ENCODE data around the gene ELMO1. TPM values are rescaled to one million over a fixed set of nuclear protein-coding genes. Genes with fewer than 3 reads are reported as not detected.

ELMO1 gene
- total RNA-seq, 1 experiment from 2014 or later: 7.8 TPM

DNA sequence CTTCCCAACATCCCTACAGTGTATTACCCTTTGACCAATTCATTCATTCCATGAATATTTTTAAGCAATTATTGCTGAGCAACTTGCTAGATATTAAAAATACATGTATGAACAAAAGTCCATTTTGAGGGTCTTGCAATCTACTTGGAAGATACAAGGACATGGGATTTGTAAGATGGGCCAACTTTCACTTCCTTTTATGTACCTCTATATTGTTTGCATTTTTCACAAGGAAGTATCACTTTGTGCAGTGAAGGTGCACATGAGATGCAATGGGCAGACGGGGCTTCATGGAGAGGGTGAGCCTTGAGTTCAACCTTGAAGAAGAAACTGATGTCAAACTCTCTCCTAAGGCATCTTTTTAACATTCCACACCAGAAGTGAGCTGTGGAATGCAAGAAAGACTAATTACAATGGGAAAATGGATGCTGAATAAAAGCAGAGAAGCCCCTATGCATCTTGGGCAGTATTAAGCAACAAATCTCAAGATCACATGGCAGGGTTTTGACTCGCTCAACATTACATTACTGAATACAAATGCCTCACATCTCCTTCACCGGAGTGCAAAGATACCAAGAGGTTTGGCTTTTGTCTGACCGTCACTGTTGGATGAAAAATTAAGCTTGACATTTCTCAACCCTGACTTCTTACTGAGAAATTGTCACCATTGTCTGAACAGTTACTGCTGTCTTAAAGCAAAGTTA lies 341.5 kb downstream of the ELMO1 start:
- H3K27ac ChIP-seq (ENCODE audit: insufficient read length, low read depth, low read length): no peak overlapping the region
- H2AFZ ChIP-seq (ENCODE audit: low read length): no peak overlapping the region
- H2AK5ac ChIP-seq (ENCODE audit: insufficient read length, low read length): no peak overlapping the region
- H3K23ac ChIP-seq (ENCODE audit: insufficient read length, low read depth, low read length): no peak overlapping the region
- no peak overlapping the region for H2BK20ac ChIP-seq (ENCODE audit: low read depth, low read length, poor library complexity, severe bottlenecking)
- no peak overlapping the region for H3K4ac ChIP-seq (ENCODE audit: low read depth, low read length)
- no peaks in the 10 kb centered on the region for H3K23me2 ChIP-seq (ENCODE audit: insufficient read length, low read depth, low read length, poor library complexity, severe bottlenecking)
- no peaks in the 10 kb centered on the region for H3K79me2 ChIP-seq (ENCODE audit: insufficient read depth, low read length)
- H2BK15ac ChIP-seq (ENCODE audit: low read depth, low read length): no peak overlapping the region
- H3K9ac ChIP-seq (ENCODE audit: extremely low read depth, insufficient read length, low read length): no peak overlapping the region
- H2BK5ac ChIP-seq (ENCODE audit: insufficient read length, low read length): no peak overlapping the region
- H2BK120ac ChIP-seq (ENCODE audit: low read depth, low read length, poor library complexity, severe bottlenecking): no peak overlapping the region
- no peak overlapping the region for H3K14ac ChIP-seq (ENCODE audit: insufficient read depth, low read length)
- H3K56ac ChIP-seq (ENCODE audit: insufficient read length, low read depth, low read length): no peak overlapping the region
- H3K9me3 Mint-ChIP-seq: no peaks in the 10 kb centered on the region
- no peak overlapping the region for H2BK12ac ChIP-seq (ENCODE audit: insufficient read length, low read depth, low read length)
- peaks cover 8 to 21% of the 10 kb centered on the region in 2 experiments for H3K4me1 Mint-ChIP-seq
- H3K79me1 ChIP-seq (ENCODE audit: insufficient read depth, low read depth, low read length, poor library complexity, severe bottlenecking): no peaks in the 10 kb centered on the region
- H3K4me1 ChIP-seq (ENCODE audit: insufficient read depth, low read length): no peaks in the 10 kb centered on the region
- H3K36me3 Mint-ChIP-seq (ENCODE audit: insufficient read depth in 1 of 3, low read depth in 3 of 3): no peaks in the 10 kb centered on the region
- no peak for DNase-seq
- H3K4me2 ChIP-seq (ENCODE audit: insufficient read depth, insufficient read length, low read length): no peak overlapping the region
- H3K27me3 ChIP-seq (ENCODE audit: insufficient read depth, low read length): no peaks in the 10 kb centered on the region
- H4K91ac ChIP-seq (ENCODE audit: insufficient read length, low read depth, low read length): no peak overlapping the region
- H3K27me3 Mint-ChIP-seq (ENCODE audit: low read depth): no peaks in the 10 kb centered on the region
- TF ChIP-seq, protein P1, sequence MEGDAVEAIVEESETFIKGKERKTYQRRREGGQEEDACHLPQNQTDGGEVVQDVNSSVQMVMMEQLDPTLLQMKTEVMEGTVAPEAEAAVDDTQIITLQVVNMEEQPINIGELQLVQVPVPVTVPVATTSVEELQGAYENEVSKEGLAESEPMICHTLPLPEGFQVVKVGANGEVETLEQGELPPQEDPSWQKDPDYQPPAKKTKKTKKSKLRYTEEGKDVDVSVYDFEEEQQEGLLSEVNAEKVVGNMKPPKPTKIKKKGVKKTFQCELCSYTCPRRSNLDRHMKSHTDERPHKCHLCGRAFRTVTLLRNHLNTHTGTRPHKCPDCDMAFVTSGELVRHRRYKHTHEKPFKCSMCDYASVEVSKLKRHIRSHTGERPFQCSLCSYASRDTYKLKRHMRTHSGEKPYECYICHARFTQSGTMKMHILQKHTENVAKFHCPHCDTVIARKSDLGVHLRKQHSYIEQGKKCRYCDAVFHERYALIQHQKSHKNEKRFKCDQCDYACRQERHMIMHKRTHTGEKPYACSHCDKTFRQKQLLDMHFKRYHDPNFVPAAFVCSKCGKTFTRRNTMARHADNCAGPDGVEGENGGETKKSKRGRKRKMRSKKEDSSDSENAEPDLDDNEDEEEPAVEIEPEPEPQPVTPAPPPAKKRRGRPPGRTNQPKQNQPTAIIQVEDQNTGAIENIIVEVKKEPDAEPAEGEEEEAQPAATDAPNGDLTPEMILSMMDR (conservative IDR thresholded peaks at IDR 0.05): no peak
- no peak overlapping the region for H3K4me3 Mint-ChIP-seq
- H4K5ac ChIP-seq (ENCODE audit: insufficient read length, low read depth, low read length): no peak overlapping the region
- H3K9me3 ChIP-seq (ENCODE audit: control insufficient read depth, low read depth, low read length): no peaks in the 10 kb centered on the region
- no peak overlapping the region for H4K8ac ChIP-seq (replicated peaks; ENCODE audit: insufficient read length, low read depth, low read length)
- no peak overlapping the region for H3K27ac Mint-ChIP-seq
- no peak overlapping the region for H3T11ph ChIP-seq (ENCODE audit: low read length)
- H3K18ac ChIP-seq (ENCODE audit: insufficient read length, low read depth, low read length): no peak overlapping the region
- no CpG with 5 or more reads among the region's 4 CpGs for WGBS (ENCODE audit: extremely low coverage, insufficient read length, low lambda C conversion rate)
- no peaks in the 10 kb centered on the region for H4K20me1 ChIP-seq (ENCODE audit: control insufficient read depth, insufficient read depth, insufficient read length)
